ENCODE data around the gene AMH. TPM values are rescaled to one million over a fixed set of nuclear protein-coding genes. Genes with fewer than 3 reads are reported as not detected.

The AMH gene
- total RNA-seq, 1 experiment from 2014 or later, result 11.2 TPM

DNA sequence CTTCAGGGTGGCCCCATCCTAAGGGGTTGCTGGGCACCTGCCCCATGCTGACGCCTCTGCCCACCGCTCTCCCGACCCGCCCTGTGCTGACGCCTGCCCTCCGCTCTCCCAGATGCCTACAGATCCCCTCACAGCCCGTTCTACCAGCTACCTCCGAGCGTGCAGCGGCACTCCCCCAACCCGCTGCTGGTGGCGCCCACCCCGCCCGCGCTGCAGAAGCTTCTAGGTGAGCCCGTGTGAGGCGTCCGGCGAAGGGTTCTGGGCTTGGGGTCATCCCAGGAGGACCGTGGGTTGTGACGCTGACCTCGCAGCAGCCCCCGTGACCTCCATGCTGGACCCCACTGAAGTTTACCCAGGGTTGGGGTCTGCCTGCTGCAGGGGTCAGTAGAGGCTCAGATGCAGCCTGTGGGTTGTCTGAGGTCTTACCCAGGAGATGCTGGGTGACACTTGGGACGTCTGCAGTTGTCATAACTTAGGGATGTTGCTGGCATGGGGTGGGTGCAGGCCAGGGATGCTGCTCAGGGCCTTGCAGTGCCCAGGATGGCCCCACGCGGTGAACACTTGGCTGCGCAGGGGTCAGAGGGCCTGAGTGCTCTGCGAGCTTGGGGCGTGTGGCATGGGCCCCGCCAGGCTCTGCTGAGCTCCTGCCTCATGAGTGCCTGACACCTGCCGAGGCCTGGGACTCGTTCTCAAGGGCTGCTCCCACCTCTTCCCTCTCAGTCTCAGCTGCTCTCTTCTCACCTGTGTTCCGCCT is 38.0 kb upstream of the AMH start:
- no peak overlapping the region for H3K4me3 Mint-ChIP-seq
- ATAC-seq (no peak), DNase-seq (ENCODE audit: low spot score) (no peak)
- peaks cover 34% of the 10 kb centered on the region for H3K36me3 Mint-ChIP-seq
- H3K4me1 Mint-ChIP-seq, result no peaks in the 10 kb centered on the region
- H3K27me3 Mint-ChIP-seq (ENCODE audit: low read depth), result no peaks in the 10 kb centered on the region
- CTCF ChIA-PET, result interaction anchor here (1.4 to 1.8 kb wide), 2 partner anchors 12 to 55 kb away, joined by 4 to 7 read pairs; no protein-coding TSS in a partner anchor
- POLR2A ChIA-PET, result no interaction called here
- peak overlapping the region; percentile 84; the same call in 1 of the 2 replicates for H3K27ac Mint-ChIP-seq
- TF ChIP-seq RORB (CRISPR knock-in tag; IDR thresholded peaks at IDR 0.05) (no peak), TEAD4 (CRISPR knock-in tag; IDR thresholded peaks at IDR 0.05) (no peak), RELA (CRISPR knock-in tag; IDR thresholded peaks at IDR 0.05; ENCODE audit: borderline replicate concordance) (no peak), JAZF1 (CRISPR knock-in tag; IDR thresholded peaks at IDR 0.05) (no peak), IRF2 (CRISPR knock-in tag; IDR thresholded peaks at IDR 0.05; ENCODE audit: borderline replicate concordance, low read depth) (no peak)
- TF ChIP-seq, protein P1, sequence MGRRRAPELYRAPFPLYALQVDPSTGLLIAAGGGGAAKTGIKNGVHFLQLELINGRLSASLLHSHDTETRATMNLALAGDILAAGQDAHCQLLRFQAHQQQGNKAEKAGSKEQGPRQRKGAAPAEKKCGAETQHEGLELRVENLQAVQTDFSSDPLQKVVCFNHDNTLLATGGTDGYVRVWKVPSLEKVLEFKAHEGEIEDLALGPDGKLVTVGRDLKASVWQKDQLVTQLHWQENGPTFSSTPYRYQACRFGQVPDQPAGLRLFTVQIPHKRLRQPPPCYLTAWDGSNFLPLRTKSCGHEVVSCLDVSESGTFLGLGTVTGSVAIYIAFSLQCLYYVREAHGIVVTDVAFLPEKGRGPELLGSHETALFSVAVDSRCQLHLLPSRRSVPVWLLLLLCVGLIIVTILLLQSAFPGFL (CRISPR knock-in tag; IDR thresholded peaks at IDR 0.05; ENCODE audit: borderline replicate concordance), result no peak
- TF ChIP-seq, protein P2, sequence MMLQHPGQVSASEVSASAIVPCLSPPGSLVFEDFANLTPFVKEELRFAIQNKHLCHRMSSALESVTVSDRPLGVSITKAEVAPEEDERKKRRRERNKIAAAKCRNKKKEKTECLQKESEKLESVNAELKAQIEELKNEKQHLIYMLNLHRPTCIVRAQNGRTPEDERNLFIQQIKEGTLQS (CRISPR knock-in tag; conservative IDR thresholded peaks at IDR 0.05), result no peak
- TF ChIP-seq, protein P3, sequence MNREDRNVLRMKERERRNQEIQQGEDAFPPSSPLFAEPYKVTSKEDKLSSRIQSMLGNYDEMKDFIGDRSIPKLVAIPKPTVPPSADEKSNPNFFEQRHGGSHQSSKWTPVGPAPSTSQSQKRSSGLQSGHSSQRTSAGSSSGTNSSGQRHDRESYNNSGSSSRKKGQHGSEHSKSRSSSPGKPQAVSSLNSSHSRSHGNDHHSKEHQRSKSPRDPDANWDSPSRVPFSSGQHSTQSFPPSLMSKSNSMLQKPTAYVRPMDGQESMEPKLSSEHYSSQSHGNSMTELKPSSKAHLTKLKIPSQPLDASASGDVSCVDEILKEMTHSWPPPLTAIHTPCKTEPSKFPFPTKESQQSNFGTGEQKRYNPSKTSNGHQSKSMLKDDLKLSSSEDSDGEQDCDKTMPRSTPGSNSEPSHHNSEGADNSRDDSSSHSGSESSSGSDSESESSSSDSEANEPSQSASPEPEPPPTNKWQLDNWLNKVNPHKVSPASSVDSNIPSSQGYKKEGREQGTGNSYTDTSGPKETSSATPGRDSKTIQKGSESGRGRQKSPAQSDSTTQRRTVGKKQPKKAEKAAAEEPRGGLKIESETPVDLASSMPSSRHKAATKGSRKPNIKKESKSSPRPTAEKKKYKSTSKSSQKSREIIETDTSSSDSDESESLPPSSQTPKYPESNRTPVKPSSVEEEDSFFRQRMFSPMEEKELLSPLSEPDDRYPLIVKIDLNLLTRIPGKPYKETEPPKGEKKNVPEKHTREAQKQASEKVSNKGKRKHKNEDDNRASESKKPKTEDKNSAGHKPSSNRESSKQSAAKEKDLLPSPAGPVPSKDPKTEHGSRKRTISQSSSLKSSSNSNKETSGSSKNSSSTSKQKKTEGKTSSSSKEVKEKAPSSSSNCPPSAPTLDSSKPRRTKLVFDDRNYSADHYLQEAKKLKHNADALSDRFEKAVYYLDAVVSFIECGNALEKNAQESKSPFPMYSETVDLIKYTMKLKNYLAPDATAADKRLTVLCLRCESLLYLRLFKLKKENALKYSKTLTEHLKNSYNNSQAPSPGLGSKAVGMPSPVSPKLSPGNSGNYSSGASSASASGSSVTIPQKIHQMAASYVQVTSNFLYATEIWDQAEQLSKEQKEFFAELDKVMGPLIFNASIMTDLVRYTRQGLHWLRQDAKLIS (CRISPR knock-in tag; IDR thresholded peaks at IDR 0.05; ENCODE audit: borderline replicate concordance), result no peak
- H3K9me3 Mint-ChIP-seq, result no peaks in the 10 kb centered on the region

DNA sequence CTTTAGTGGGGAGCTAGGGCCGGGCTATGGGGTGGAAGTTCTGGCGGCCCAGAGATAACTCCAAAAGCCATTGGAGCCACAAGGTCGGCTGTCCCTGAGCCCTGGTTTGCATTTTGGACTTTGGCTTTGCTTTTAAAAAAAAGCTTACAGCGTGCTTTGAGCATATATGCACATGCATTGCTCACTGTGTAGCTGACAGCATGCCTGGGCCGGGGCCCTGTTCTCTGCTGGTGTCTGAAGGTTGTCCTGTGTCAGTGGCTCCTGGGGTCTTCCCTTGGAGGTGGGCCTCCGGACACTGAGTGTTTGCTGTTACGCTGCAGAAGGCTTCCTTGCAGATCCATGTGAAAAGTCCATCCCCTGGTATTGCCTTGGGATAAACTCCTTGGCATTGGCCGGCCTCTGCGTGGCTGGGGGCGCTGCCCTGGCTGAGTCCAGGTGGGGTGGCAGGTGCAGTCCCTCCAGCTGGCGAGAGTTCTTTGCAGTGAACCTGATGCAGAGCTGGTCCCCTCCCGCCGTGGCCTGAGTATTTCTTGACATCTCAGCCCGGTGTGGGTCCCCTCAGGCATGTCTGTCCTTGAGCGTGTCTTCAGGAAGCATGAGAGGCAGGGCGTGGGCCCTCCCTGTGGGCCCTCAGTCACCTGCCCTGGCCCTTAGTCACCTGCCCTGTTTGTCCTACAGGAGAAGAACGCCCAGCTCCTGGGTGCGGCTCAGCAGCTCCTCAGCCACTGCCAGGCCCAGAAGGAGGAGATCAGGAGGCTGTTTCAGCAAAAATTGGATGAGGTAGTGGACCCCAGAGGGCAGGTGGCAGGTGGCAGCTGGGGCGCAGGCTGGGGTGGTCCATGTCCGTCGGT is 36.0 kb upstream of the AMH start:
- H3K4me1 Mint-ChIP-seq, result no peaks in the 10 kb centered on the region
- H3K9me3 Mint-ChIP-seq, result no peaks in the 10 kb centered on the region
- TF ChIP-seq, protein P4, sequence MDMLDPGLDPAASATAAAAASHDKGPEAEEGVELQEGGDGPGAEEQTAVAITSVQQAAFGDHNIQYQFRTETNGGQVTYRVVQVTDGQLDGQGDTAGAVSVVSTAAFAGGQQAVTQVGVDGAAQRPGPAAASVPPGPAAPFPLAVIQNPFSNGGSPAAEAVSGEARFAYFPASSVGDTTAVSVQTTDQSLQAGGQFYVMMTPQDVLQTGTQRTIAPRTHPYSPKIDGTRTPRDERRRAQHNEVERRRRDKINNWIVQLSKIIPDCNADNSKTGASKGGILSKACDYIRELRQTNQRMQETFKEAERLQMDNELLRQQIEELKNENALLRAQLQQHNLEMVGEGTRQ (CRISPR knock-in tag; IDR thresholded peaks at IDR 0.05), result no peak
- TF ChIP-seq, protein P5, sequence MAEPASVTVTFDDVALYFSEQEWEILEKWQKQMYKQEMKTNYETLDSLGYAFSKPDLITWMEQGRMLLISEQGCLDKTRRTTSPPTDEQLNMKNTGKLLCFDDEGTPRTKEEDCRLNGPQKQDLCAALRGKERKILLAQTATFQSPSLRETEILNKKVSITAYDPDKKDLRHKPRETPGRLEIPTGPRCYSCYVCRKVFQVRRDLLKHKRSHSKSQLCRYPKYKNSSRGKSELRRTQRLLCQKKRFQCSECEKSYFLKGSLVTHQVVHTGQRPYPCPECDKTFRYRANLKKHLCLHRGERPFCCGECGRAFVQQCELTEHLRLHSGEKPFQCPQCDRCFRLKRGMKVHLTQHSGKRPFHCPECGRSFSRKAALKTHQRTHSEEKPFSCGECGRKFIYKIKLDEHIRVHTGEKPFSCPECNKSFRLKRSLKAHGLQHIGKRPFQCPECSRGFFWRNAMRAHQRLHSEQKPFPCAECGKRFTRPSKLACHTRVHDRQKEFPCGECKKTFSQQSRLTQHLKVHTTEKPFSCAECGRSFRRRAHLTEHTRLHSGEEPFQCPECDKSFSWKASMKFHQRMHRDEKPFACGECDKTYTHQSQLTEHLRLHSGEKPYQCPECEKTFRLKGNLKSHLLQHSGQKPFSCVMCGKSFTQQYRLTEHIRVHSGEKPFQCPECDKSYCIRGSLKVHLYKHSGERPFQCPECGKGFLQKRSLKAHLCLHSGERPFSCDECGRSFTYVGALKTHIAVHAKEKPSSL (CRISPR knock-in tag; conservative IDR thresholded peaks at IDR 0.05), result no peak
- TF ChIP-seq GRHL2 (CRISPR knock-in tag; IDR thresholded peaks at IDR 0.05; ENCODE audit: insufficient replicate concordance, severe bottlenecking) (no peak), GABPB1 (CRISPR knock-in tag; IDR thresholded peaks at IDR 0.05) (peak; percentile 36; the same call in 1 of the 2 replicates)
- TF ChIP-seq, protein P6, sequence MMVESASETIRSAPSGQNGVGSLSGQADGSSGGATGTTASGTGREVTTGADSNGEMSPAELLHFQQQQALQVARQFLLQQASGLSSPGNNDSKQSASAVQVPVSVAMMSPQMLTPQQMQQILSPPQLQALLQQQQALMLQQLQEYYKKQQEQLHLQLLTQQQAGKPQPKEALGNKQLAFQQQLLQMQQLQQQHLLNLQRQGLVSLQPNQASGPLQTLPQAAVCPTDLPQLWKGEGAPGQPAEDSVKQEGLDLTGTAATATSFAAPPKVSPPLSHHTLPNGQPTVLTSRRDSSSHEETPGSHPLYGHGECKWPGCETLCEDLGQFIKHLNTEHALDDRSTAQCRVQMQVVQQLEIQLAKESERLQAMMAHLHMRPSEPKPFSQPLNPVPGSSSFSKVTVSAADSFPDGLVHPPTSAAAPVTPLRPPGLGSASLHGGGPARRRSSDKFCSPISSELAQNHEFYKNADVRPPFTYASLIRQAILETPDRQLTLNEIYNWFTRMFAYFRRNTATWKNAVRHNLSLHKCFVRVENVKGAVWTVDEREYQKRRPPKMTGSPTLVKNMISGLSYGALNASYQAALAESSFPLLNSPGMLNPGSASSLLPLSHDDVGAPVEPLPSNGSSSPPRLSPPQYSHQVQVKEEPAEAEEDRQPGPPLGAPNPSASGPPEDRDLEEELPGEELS (CRISPR knock-in tag; IDR thresholded peaks at IDR 0.05), result no peak
- no peak overlapping the region for H3K4me3 Mint-ChIP-seq
- H3K36me3 Mint-ChIP-seq, result peaks cover 40% of the 10 kb centered on the region
- DNase-seq (ENCODE audit: low spot score) (no peak), ATAC-seq (no peak)
- peak overlapping the region; percentile 57; the same call in 1 of the 2 replicates for H3K27ac Mint-ChIP-seq
- POLR2A ChIA-PET, result no interaction called here
- no peaks in the 10 kb centered on the region for H3K27me3 Mint-ChIP-seq (ENCODE audit: low read depth)
- CTCF ChIA-PET, result interaction anchor here (0.9 to 2.2 kb wide), 3 partner anchors 14 to 102 kb away, joined by 3 to 13 read pairs (median 7); no protein-coding TSS in a partner anchor

Measured in WTC11 (cell line).